T47D (cell line): ENCODE data around the gene TUBGCP6.

Experiments
- DNase-seq, 2 experiments: peaks; one replicate each; pipeline versions ENCODE4 v3.0.0 to v3.0.0-alpha.2; 2011 to 2012; ENCODE audit warnings: low read depth in 1 of 2, low spot score in 1 of 2
- JUND ChIP-seq: IDR thresholded peaks from 2 replicates; pipeline ENCODE4 v1.6.1; 2012; ENCODE audit warnings: low read depth
- in situ Hi-C: cut with HindIII; loops from 2 replicates; pipeline ENCODE4 v1.10.0; 2016; ENCODE audit warnings: low sequenced_read_pairs, low pct_unique_long_range_greater_than_20kb

TUBGCP6 gene

GRCh38 chr22:50232481-50233151, 12.2 kb downstream of the TUBGCP6 start:
- DNase-seq = no peak
- in situ Hi-C loops = no loop called here
- no peak for TF ChIP-seq JUND

- TF ChIP-seq JUND = no peak
- in situ Hi-C loops = no loop called here
- DNase-seq = no peak
Observed at GRCh38 chr22:50229370-50229769, 15.5 kb downstream of the TUBGCP6 start.

- DNase-seq = no peak
- in situ Hi-C loops = no loop called here
- TF ChIP-seq JUND = no peak
Observed at GRCh38 chr22:50228366-50228765, 16.5 kb downstream of the TUBGCP6 start.

GRCh38 chr22:50227579-50228215, 17.1 kb downstream of the TUBGCP6 start:
- TF ChIP-seq JUND = no peak
- no peak for DNase-seq
- in situ Hi-C loops = no loop called here

GRCh38 chr22:50226875-50227165, 18.0 kb downstream of the TUBGCP6 start:
- in situ Hi-C loops = no loop called here
- no peak for DNase-seq
- TF ChIP-seq JUND = no peak

- no peak for DNase-seq
- in situ Hi-C loops = no loop called here
- no peak for TF ChIP-seq JUND
Observed at GRCh38 chr22:50226063-50226874, 18.6 kb downstream of the TUBGCP6 start.

- no peak for DNase-seq
- in situ Hi-C loops = no loop called here
- TF ChIP-seq JUND = no peak
Observed at GRCh38 chr22:50225200-50225969, 19.4 kb downstream of the TUBGCP6 start.

- DNase-seq = no peak
- TF ChIP-seq JUND = no peak
- in situ Hi-C loops = no loop called here
Observed at GRCh38 chr22:50224071-50224470, 20.8 kb downstream of the TUBGCP6 start.

- no peak for TF ChIP-seq JUND
- in situ Hi-C loops = no loop called here
- no peak for DNase-seq
Observed at GRCh38 chr22:50222508-50222907, 22.3 kb downstream of the TUBGCP6 start.

GRCh38 chr22:50221410-50222300, 23.2 kb downstream of the TUBGCP6 start:
- TF ChIP-seq JUND = no peak

GRCh38 chr22:50220603-50221409, 24.0 kb downstream of the TUBGCP6 start:
- in situ Hi-C loops = no loop called here
- DNase-seq = no peak
- TF ChIP-seq JUND = no peak

More at GRCh38 chr22:50221410-50222300, 23.2 kb downstream of the TUBGCP6 start:
- in situ Hi-C loops = no loop called here
- DNase-seq = no peak
